Measurements from ENCODE around the gene SLC9A8. TPM values are rescaled to one million over a fixed set of nuclear protein-coding genes. Genes with fewer than 3 reads are reported as not detected.

The SLC9A8 gene
- total and polyA plus RNA-seq, 12 donors, result 3.3 to 8.7 (median 6.9) TPM

- H3K36me3 ChIP-seq, result peaks cover 0 to 38% (median 17%) of the 10 kb centered on the region in 9 donors
- 8 to 13% methylated on average over 11 of the region's 11 CpGs for WGBS, 2 donors
- H3K9me3 ChIP-seq, result no peaks in the 10 kb centered on the region
- no peak for DNase-seq
- ATAC-seq, result no peak
- no peaks in the 10 kb centered on the region for H3K27me3 ChIP-seq
- H3K27ac ChIP-seq, result peak overlapping the region; percentile 67 to 98 (median 96)
- intact Hi-C loops (cut with DNase I), result loop anchor here in 6 of 10 donors (2.0 to 10.0 kb wide), 6 partner anchors 23 to 203 kb away; partner anchors contain the start of gene B4GALT5 (in 6 of the 6)
- peaks cover 0 to 37% (median 18%) of the 10 kb centered on the region in 9 donors for H3K4me1 ChIP-seq
- H3K4me3 ChIP-seq, result peak overlapping the region; percentile 62 to 97 (median 86)
- TF ChIP-seq, protein P1, sequence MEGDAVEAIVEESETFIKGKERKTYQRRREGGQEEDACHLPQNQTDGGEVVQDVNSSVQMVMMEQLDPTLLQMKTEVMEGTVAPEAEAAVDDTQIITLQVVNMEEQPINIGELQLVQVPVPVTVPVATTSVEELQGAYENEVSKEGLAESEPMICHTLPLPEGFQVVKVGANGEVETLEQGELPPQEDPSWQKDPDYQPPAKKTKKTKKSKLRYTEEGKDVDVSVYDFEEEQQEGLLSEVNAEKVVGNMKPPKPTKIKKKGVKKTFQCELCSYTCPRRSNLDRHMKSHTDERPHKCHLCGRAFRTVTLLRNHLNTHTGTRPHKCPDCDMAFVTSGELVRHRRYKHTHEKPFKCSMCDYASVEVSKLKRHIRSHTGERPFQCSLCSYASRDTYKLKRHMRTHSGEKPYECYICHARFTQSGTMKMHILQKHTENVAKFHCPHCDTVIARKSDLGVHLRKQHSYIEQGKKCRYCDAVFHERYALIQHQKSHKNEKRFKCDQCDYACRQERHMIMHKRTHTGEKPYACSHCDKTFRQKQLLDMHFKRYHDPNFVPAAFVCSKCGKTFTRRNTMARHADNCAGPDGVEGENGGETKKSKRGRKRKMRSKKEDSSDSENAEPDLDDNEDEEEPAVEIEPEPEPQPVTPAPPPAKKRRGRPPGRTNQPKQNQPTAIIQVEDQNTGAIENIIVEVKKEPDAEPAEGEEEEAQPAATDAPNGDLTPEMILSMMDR (IDR thresholded peaks at IDR 0.05), result no peak
These were observed 812 bp downstream of the SLC9A8 start for GRCh38 chr20:49813305-49813974.

DNA sequence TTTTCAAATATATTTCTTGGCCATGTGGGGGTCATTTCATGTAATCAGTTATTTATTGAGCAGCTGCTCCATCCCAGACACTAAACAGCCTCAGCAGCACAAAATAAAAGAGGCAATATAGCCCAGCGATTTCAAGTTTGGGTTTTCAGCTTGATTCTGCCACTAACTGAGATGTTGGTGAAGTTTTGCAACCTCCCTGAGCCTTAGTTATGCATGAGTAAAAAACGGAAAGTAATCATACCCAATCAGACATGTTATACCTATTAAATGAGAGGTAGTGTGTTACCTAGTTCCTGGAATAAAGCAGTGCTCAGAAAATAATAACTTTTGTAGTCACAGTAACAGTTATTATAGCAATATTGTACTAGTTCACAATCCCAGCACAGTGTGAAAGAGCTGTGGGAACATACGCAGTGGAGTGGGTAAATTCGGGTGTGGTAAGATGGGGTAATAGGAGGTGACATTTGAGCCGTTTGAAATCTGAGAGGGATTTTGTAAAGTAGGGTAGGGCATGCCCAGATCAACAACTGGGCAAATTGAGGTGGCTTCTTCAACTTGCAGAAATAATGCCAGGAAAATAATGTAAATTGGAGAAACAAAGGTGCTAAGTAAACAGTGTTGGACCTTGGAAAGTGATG is 1.5 kb downstream of the SLC9A8 start:
- H3K4me3 ChIP-seq, result peak overlapping the region in 4 of 10 donors; percentile 75 to 91 (median 82)
- intact Hi-C loops (cut with DNase I), result loop anchor here in 6 of 10 donors (5.0 to 10.0 kb wide), 2 partner anchors 102 to 199 kb away; partner anchors contain the start of gene B4GALT5 (in 3 of the 6)

GRCh38 chr20:49818816-49819215 is 6.2 kb downstream of the SLC9A8 start:
- DNase-seq, result no peak
- Histone ChIP-seq H3K4me1 (peaks cover under 1 to 34% (median 15%) of the 10 kb centered on the region in 9 donors), H3K36me3 (peaks cover 0 to 82% (median 32%) of the 10 kb centered on the region in 9 donors), H3K27me3 (no peaks in the 10 kb centered on the region), H3K9me3 (peaks cover 0 to 5% (median 0%) of the 10 kb centered on the region in 11 donors), H3K27ac (peak overlapping the region in 1 of 10 donors; percentile 38), H3K4me3 (no peak overlapping the region)
- TF ChIP-seq, protein P1 (IDR thresholded peaks at IDR 0.05), result no peak
- no peak for ATAC-seq
- intact Hi-C loops (cut with DNase I), result loop anchor here in 4 of 10 donors (10.0 kb wide), 1 partner anchor 204 kb away; no protein-coding TSS in a partner anchor
- WGBS, 2 donors, result 88 to 97% methylated on average over 1 of the region's 1 CpG

More for the DNA sequence above, 1.5 kb downstream of the SLC9A8 start:
- no peaks in the 10 kb centered on the region for H3K27me3 ChIP-seq
- H3K36me3 ChIP-seq, result peaks cover 0 to 45% (median 18%) of the 10 kb centered on the region in 9 donors
- WGBS, 2 donors, result 68 to 71% methylated on average over 5 of the region's 5 CpGs
- TF ChIP-seq, protein P1 (IDR thresholded peaks at IDR 0.05), result no peak
- DNase-seq, result no peak
- peaks cover 0 to 38% (median 18%) of the 10 kb centered on the region in 9 donors for H3K4me1 ChIP-seq
- H3K27ac ChIP-seq, result peak overlapping the region in 9 of 10 donors; percentile 88 to 98 (median 96)
- no peak for ATAC-seq
- H3K9me3 ChIP-seq, result no peaks in the 10 kb centered on the region

GRCh38 chr20:49819702-49820101 is 7.1 kb downstream of the SLC9A8 start:
- DNase-seq, result no peak

More at GRCh38 chr20:49819702-49820101, 7.1 kb downstream of the SLC9A8 start:
- H3K27me3 ChIP-seq, result no peaks in the 10 kb centered on the region
- peaks cover 0 to 5% (median 0%) of the 10 kb centered on the region in 11 donors for H3K9me3 ChIP-seq
- TF ChIP-seq, protein P1 (IDR thresholded peaks at IDR 0.05), result no peak
- H3K27ac ChIP-seq, result no peak overlapping the region
- H3K36me3 ChIP-seq, result peaks cover 0 to 90% (median 36%) of the 10 kb centered on the region in 9 donors
- no peak overlapping the region for H3K4me3 ChIP-seq
- H3K4me1 ChIP-seq, result peaks cover 0 to 26% (median 10%) of the 10 kb centered on the region in 9 donors
- intact Hi-C loops (cut with DNase I), result loop anchor here in 4 of 10 donors (10.0 kb wide), 1 partner anchor 205 kb away; no protein-coding TSS in a partner anchor
- 97 to 100% methylated on average over 3 of the region's 3 CpGs for WGBS, 2 donors
- ATAC-seq, result no peak

Data from heart right ventricle (tissue), 16 donors.